ENCODE measurements around the gene POLR2H.

POLR2H gene

DNA sequence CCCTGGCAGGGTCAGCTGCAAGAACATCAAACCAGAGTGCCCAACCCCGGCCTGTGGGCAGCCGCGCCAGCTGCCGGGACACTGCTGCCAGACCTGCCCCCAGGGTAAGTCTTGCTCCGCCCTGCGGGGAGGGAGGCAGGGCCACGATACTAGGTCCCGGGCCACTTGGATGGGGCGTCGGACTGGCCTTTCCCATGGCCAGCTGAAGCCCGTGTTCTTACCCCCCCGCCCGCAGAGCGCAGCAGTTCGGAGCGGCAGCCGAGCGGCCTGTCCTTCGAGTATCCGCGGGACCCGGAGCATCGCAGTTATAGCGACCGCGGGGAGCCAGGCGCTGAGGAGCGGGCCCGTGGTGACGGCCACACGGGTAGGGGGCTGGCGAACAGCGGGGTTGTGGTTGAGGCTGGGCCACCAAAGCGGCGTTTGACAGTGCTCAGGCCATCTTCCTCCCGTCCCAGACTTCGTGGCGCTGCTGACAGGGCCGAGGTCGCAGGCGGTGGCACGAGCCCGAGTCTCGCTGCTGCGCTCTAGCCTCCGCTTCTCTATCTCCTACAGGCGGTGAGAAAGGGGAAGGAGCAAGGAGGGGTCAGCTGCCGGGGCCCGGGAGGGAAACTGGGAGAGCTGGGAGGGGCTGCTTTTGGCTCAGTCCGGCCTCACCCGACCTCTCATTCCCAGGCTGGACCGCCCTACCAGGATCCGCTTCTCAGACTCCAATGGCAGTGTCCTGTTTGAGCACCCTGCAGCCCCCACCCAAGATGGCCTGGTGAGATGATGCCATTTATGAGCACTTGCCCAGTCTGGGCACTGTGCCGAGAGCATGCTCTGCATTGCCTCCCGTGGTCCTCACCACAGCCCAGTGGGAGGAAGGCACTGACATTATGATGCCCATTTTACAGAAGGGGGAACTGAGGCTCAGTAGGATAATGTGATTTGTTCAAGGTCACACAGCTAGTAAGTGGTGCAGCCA, 20.0 kb downstream of the POLR2H start:
- DNase-seq (ENCODE audit: low read depth, low spot score): no peak
- H3K4me1 ChIP-seq (ENCODE audit: control insufficient read depth, insufficient read depth, low read length): peaks cover 2% of the 10 kb centered on the region
- H3K27me3 ChIP-seq (ENCODE audit: control insufficient read depth, insufficient read depth, low read length): peaks cover 29% of the 10 kb centered on the region
- no peaks in the 10 kb centered on the region for H3K9me3 ChIP-seq (ENCODE audit: control insufficient read depth, insufficient read depth, low read length)
- peak overlapping the region; percentile 20; the same call in 1 of the 2 replicates for H3K4me3 ChIP-seq (ENCODE audit: low read length)
- WGBS (ENCODE audit: insufficient coverage, insufficient read length): no CpG with 5 or more reads among the region's 55 CpGs
- H3K27ac ChIP-seq (ENCODE audit: low read length): no peak overlapping the region
- H3K36me3 ChIP-seq (ENCODE audit: control insufficient read depth, insufficient read depth, low read length): no peaks in the 10 kb centered on the region

DNA sequence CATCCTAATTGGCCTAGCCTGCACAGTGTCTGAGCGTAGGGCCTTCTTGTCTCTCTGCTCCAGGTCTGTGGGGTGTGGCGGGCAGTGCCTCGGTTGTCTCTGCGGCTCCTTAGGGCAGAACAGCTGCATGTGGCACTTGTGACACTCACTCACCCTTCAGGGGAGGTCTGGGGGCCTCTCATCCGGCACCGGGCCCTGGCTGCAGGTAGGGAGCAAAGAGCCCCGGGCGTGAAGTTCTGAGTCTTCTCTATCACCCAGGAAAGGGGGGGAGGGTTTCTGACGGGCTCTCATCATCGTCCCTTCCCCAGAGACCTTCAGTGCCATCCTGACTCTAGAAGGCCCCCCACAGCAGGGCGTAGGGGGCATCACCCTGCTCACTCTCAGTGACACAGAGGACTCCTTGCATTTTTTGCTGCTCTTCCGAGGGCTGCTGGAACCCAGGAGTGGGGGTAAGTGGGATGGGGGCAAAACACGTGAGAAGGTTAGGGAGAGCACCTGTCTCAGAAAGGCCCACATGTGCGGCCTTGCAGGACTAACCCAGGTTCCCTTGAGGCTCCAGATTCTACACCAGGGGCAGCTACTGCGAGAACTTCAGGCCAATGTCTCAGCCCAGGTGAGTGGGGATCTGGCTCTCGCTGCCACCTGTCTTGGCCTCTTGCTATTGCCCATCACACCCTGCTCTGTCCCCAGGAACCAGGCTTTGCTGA, 21.0 kb downstream of the POLR2H start:
- no peaks in the 10 kb centered on the region for H3K36me3 ChIP-seq (ENCODE audit: control insufficient read depth, insufficient read depth, low read length)
- no peak for DNase-seq (ENCODE audit: low read depth, low spot score)
- H3K27ac ChIP-seq (ENCODE audit: low read length): no peak overlapping the region
- H3K27me3 ChIP-seq (ENCODE audit: control insufficient read depth, insufficient read depth, low read length): peaks cover 29% of the 10 kb centered on the region
- WGBS (ENCODE audit: insufficient coverage, insufficient read length): no CpG with 5 or more reads among the region's 16 CpGs
- H3K4me3 ChIP-seq (ENCODE audit: low read length): no peak overlapping the region
- peaks cover 2% of the 10 kb centered on the region for H3K4me1 ChIP-seq (ENCODE audit: control insufficient read depth, insufficient read depth, low read length)
- H3K9me3 ChIP-seq (ENCODE audit: control insufficient read depth, insufficient read depth, low read length): no peaks in the 10 kb centered on the region

DNA sequence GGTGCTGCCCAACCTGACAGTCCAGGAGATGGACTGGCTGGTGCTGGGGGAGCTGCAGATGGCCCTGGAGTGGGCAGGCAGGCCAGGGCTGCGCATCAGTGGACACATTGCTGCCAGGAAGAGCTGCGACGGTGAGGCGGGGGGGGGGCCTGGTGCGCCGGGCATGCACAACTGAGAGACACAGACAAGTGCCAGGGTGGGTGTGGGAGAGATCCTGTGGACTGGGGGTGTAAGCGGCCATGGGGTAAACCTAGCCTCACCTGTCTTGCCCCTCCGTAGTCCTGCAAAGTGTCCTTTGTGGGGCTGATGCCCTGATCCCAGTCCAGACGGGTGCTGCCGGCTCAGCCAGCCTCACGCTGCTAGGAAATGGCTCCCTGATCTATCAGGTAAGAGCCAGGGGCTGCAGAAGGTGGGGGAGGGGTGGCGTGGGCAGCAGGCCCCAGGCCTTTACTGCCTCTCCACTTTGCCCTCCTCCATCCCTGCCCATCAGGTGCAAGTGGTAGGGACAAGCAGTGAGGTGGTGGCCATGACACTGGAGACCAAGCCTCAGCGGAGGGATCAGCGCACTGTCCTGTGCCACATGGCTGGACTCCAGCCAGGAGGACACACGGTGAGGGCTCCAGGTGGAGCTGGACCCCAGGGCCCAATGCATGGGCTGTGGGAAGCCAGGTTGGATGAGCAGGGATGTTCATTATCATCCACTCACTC, 21.7 kb downstream of the POLR2H start:
- no peaks in the 10 kb centered on the region; the same call in 1 of the 2 replicates for H3K4me1 ChIP-seq (ENCODE audit: control insufficient read depth, insufficient read depth, low read length)
- DNase-seq (ENCODE audit: low read depth, low spot score): no peak
- peaks cover 29% of the 10 kb centered on the region for H3K27me3 ChIP-seq (ENCODE audit: control insufficient read depth, insufficient read depth, low read length)
- no CpG with 5 or more reads among the region's 15 CpGs for WGBS (ENCODE audit: insufficient coverage, insufficient read length)
- H3K27ac ChIP-seq (ENCODE audit: low read length): no peak overlapping the region
- H3K36me3 ChIP-seq (ENCODE audit: control insufficient read depth, insufficient read depth, low read length): no peaks in the 10 kb centered on the region
- H3K4me3 ChIP-seq (ENCODE audit: low read length): no peak overlapping the region
- no peaks in the 10 kb centered on the region for H3K9me3 ChIP-seq (ENCODE audit: control insufficient read depth, insufficient read depth, low read length)

DNA sequence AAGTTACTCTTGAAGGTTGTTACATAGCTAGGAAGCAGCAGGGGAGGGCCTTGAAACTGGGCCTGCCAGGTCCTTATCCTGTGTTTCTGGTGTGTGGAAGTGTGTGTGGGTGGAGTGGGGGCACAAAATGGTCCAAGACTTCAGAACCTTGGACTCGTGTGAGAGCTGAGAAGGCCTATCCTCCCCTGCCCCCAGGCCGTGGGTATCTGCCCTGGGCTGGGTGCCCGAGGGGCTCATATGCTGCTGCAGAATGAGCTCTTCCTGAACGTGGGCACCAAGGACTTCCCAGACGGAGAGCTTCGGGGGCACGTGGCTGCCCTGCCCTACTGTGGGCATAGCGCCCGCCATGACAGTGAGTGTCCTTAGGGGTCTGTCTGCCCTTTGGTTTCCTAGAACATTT, 22.8 kb downstream of the POLR2H start:
- H3K9me3 ChIP-seq (ENCODE audit: control insufficient read depth, insufficient read depth, low read length): no peaks in the 10 kb centered on the region
- no peak overlapping the region for H3K4me3 ChIP-seq (ENCODE audit: low read length)
- peaks cover 22% of the 10 kb centered on the region for H3K27me3 ChIP-seq (ENCODE audit: control insufficient read depth, insufficient read depth, low read length)
- no peak overlapping the region for H3K27ac ChIP-seq (ENCODE audit: low read length)
- H3K4me1 ChIP-seq (ENCODE audit: control insufficient read depth, insufficient read depth, low read length): no peaks in the 10 kb centered on the region; the same call in 1 of the 2 replicates
- H3K36me3 ChIP-seq (ENCODE audit: control insufficient read depth, insufficient read depth, low read length): no peaks in the 10 kb centered on the region
- WGBS (ENCODE audit: insufficient coverage, insufficient read length): no CpG with 5 or more reads among the region's 9 CpGs
- DNase-seq (ENCODE audit: low read depth, low spot score): no peak

DNA sequence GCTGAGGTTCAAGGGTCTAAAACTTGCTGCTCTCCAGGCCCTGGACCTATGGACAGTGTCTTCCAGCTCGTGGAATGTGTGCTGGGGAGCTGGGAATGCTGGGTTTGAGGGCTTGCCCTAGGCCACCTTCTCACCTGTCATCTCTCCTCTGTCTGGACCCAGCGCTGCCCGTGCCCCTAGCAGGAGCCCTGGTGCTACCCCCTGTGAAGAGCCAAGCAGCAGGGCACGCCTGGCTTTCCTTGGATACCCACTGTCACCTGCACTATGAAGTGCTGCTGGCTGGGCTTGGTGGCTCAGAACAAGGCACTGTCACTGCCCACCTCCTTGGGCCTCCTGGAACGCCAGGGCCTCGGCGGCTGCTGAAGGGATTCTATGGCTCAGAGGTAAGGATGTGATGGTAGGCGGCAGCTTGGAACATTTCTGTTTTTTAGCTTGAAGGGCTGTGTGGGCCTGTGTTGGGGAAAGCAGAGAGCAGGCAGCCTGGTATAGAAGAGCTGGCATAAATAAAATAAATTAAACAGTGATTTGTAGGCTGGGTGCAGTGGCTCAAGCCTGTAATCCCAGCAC, 23.4 kb downstream of the POLR2H start:
- no peak for DNase-seq (ENCODE audit: low read depth, low spot score)
- Histone ChIP-seq H3K36me3 (ENCODE audit: control insufficient read depth, insufficient read depth, low read length) (no peaks in the 10 kb centered on the region), H3K27ac (ENCODE audit: low read length) (no peak overlapping the region), H3K9me3 (ENCODE audit: control insufficient read depth, insufficient read depth, low read length) (no peaks in the 10 kb centered on the region), H3K4me1 (ENCODE audit: control insufficient read depth, insufficient read depth, low read length) (no peaks in the 10 kb centered on the region; the same call in 1 of the 2 replicates), H3K27me3 (ENCODE audit: control insufficient read depth, insufficient read depth, low read length) (peaks cover 20% of the 10 kb centered on the region), H3K4me3 (ENCODE audit: low read length) (no peak overlapping the region)
- no CpG with 5 or more reads among the region's 8 CpGs for WGBS (ENCODE audit: insufficient coverage, insufficient read length)

DNA sequence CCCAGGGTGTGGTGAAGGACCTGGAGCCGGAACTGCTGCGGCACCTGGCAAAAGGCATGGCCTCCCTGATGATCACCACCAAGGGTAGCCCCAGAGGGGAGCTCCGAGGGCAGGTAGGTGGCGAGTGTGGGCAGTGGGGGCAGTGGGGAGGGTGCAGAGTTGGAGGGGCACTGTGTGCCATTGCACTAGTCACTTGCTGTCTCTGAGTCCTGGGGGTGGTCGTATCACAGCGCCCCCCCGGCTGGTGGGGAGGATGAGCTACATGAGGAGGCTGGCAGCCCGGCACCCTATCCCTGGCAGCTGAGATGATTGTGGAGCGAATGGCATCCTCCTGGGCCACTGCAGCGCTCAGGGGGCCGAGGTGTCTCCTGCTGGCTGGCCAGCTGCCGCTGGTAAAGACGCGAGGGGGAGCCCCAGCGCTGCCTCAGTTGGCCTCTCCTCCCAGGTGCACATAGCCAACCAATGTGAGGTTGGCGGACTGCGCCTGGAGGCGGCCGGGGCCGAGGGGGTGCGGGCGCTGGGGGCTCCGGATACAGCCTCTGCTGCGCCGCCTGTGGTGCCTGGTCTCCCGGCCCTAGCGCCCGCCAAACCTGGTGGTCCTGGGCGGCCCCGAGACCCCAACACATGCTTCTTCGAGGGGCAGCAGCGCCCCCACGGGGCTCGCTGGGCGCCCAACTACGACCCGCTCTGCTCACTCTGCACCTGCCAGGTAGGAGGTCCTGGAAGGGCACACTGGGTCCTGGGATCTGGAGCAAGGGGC, 24.7 kb downstream of the POLR2H start:
- Histone ChIP-seq H3K9me3 (ENCODE audit: control insufficient read depth, insufficient read depth, low read length) (no peaks in the 10 kb centered on the region), H3K27me3 (ENCODE audit: control insufficient read depth, insufficient read depth, low read length) (peaks cover 12% of the 10 kb centered on the region), H3K36me3 (ENCODE audit: control insufficient read depth, insufficient read depth, low read length) (no peaks in the 10 kb centered on the region), H3K4me1 (ENCODE audit: control insufficient read depth, insufficient read depth, low read length) (no peaks in the 10 kb centered on the region; the same call in 1 of the 2 replicates), H3K4me3 (ENCODE audit: low read length) (no peak overlapping the region), H3K27ac (ENCODE audit: low read length) (no peak overlapping the region)
- WGBS (ENCODE audit: insufficient coverage, insufficient read length): no CpG with 5 or more reads among the region's 37 CpGs
- DNase-seq (ENCODE audit: low read depth, low spot score): no peak

DNA sequence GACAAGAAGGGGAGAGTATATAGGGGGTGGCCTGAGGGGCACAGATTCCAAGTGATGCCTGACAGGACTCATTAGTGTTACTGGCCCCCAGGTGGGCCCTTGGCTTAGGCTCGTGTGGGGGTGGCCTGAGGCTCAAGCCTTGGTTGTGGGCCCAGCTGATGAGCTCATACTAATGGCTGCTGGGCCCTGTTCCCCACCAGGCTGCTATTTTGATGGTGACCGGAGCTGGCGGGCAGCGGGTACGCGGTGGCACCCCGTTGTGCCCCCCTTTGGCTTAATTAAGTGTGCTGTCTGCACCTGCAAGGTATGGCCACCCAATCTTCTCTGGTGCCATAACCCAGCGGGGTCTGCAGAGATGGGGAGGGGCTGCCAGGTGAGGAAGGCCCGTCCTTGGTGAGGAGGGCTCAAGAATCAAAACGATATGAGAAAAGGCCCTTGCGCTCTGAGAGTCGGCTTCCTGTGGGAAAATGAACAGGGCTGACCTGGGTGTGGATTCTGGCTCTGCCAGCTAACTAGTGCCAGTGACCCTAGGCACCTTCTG, 25.7 kb downstream of the POLR2H start:
- no peaks in the 10 kb centered on the region for H3K9me3 ChIP-seq (ENCODE audit: control insufficient read depth, insufficient read depth, low read length)
- no peaks in the 10 kb centered on the region for H3K36me3 ChIP-seq (ENCODE audit: control insufficient read depth, insufficient read depth, low read length)
- WGBS (ENCODE audit: insufficient coverage, insufficient read length): no CpG with 5 or more reads among the region's 12 CpGs

DNA sequence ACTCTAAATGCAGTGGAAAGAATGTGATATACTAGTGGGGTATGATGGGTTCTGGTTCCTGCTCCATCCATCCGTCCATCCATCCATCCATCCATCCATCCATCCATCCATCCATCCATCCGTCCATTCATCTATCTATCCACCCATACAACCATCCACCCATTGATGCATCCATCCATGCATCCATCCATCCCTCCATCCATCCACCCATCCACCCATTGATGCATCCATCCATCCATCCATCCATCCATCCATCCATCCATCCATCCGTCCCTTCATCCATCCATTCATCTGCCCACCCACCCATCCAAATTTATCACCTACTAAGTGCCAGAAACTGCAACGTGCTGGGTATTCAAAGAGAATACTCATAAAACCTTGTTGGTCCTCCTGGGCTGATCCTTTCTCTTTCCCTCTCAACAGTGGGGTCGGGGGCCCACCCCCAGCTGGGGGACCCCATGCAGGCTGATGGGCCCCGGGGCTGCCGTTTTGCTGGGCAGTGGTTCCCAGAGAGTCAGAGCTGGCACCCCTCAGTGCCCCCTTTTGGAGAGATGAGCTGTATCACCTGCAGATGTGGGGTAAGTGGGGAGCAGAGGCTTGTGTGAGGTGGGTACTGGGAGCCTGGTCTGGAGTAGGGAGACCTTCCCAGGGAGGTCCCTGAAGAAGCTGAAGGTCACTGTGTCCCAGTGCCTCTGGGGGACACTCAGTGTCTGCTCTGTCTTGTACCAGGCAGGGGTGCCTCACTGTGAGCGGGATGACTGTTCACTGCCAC, 26.8 kb downstream of the POLR2H start:
- no CpG with 5 or more reads among the region's 8 CpGs for WGBS (ENCODE audit: insufficient coverage, insufficient read length)
- H3K27ac ChIP-seq (ENCODE audit: low read length): no peak overlapping the region

More for the DNA sequence above, 25.7 kb downstream of the POLR2H start:
- Histone ChIP-seq H3K27ac (ENCODE audit: low read length) (no peak overlapping the region), H3K4me3 (ENCODE audit: low read length) (no peak overlapping the region), H3K4me1 (ENCODE audit: control insufficient read depth, insufficient read depth, low read length) (no peaks in the 10 kb centered on the region), H3K27me3 (ENCODE audit: control insufficient read depth, insufficient read depth, low read length) (peaks cover 2% of the 10 kb centered on the region; the same call in 1 of the 2 replicates)
- no peak for DNase-seq (ENCODE audit: low read depth, low spot score)

DNA sequence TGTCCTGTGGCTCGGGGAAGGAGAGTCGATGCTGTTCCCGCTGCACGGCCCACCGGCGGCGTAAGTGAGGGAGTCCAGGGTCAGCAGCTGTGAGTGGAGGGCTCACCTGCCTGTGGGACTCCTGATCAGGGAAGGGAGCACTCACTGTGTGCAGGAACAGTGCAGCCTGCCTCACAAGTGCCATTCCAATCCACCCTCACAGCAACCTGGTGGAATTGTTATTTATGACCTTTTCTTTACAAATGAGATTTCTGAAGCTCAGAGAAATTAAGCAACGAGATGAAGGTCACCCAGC, 27.4 kb downstream of the POLR2H start:
- no peaks in the 10 kb centered on the region for H3K36me3 ChIP-seq (ENCODE audit: control insufficient read depth, insufficient read depth, low read length)
- H3K27me3 ChIP-seq (ENCODE audit: control insufficient read depth, insufficient read depth, low read length): no peaks in the 10 kb centered on the region
- H3K4me1 ChIP-seq (ENCODE audit: control insufficient read depth, insufficient read depth, low read length): no peaks in the 10 kb centered on the region
- WGBS (ENCODE audit: insufficient coverage, insufficient read length): no CpG with 5 or more reads among the region's 8 CpGs
- H3K9me3 ChIP-seq (ENCODE audit: control insufficient read depth, insufficient read depth, low read length): no peaks in the 10 kb centered on the region
- no peak for DNase-seq (ENCODE audit: low read depth, low spot score)
- H3K4me3 ChIP-seq (ENCODE audit: low read length): no peak overlapping the region
- H3K27ac ChIP-seq (ENCODE audit: low read length): no peak overlapping the region

More for the DNA sequence above, 26.8 kb downstream of the POLR2H start:
- Histone ChIP-seq H3K4me3 (ENCODE audit: low read length) (no peak overlapping the region), H3K9me3 (ENCODE audit: control insufficient read depth, insufficient read depth, low read length) (no peaks in the 10 kb centered on the region), H3K36me3 (ENCODE audit: control insufficient read depth, insufficient read depth, low read length) (no peaks in the 10 kb centered on the region), H3K4me1 (ENCODE audit: control insufficient read depth, insufficient read depth, low read length) (no peaks in the 10 kb centered on the region), H3K27me3 (ENCODE audit: control insufficient read depth, insufficient read depth, low read length) (no peaks in the 10 kb centered on the region)
- DNase-seq (ENCODE audit: low read depth, low spot score): no peak
